Dermis microvascular lymphatic vessel endothelial cell (primary cell): Measurements from ENCODE around the gene TOM1. TPM values are rescaled to one million over a fixed set of nuclear protein-coding genes. Genes with fewer than 3 reads are reported as not detected.

Experiments
- DNase-seq, 2 donors: peaks; one replicate each; pipeline versions ENCODE4 v3.0.0 to v3.0.0-alpha.2; 2010; ENCODE audit warnings: low read depth in 2 of 2
- total RNA-seq: library from RNA; depleted of rRNA; stranded (reverse); fragments of >200 nt; gene quantifications from 2 replicates; pipeline ENCODE4 v1.2.1, GENCODE V29; 2014

TOM1 gene
- total RNA-seq, 1 donor from 2014 or later, result 16.6 TPM

- no peak for DNase-seq
Measured at GRCh38 chr22:35393116-35394010, 93.7 kb downstream of the TOM1 start.

DNA sequence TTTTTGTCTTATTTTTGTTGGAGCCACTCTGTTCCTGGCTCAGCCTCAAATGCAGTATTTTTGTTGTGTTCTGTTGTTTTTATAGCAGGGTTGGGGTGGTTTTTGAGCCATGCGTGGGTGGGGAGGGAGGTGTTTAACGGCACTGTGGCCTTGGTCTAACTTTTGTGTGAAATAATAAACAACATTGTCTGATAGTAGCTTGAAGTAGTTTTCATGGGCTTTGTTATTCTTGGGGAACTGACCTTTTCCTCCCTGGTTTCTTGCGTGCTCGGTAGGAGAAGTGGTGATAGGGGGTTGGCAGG, 94.3 kb downstream of the TOM1 start:
- DNase-seq, result peak in 1 of 2 donors; percentile 43

GRCh38 chr22:35394810-35395563, 95.3 kb downstream of the TOM1 start:
- no peak for DNase-seq

- DNase-seq, result peak; percentile 70 to 84
Measured at GRCh38 chr22:35396622-35397021, 96.9 kb downstream of the TOM1 start.

GRCh38 chr22:35397095-35397904, 97.6 kb downstream of the TOM1 start:
- peak; percentile 43 to 60 for DNase-seq

Other genes starting within 250 kb of the TOM1 start
- gene ISX, start 233.7 kb upstream of the TOM1 start, total RNA-seq, result not detected in 2 replicates
- 9.6 and 10.9 TPM in 2 replicates for gene HMGXB4, start 42.4 kb upstream of the TOM1 start, total RNA-seq
- 57.3 and 104 TPM in 2 replicates for gene HMOX1, start 81.2 kb downstream of the TOM1 start, total RNA-seq
- 44.8 and 60.5 TPM in 2 replicates for gene MCM5, start 100.2 kb downstream of the TOM1 start, total RNA-seq
- not detected in 2 replicates for gene RASD2, start 240.9 kb downstream of the TOM1 start, total RNA-seq